Stomach (tissue), 4 donors: ENCODE results near the gene TM4SF5.

Experiments used
- CTCF ChIP-seq, 7 experiments: fragments of 450-650 bp in 4 of 7; fragments of 200-600 bp in 3 of 7; sonication (generic) in 3 of 7; IDR thresholded peaks; one replicate each; pipeline ENCODE4 v1.5.1; 2016 to 2019; ENCODE audit warnings: antibody characterized with exemption in 7 of 7, control low read depth in 2 of 7, mild to moderate bottlenecking in 1 of 7
- EP300 ChIP-seq: sonication (generic); formaldehyde crosslinking; IDR thresholded peaks from one replicate; pipeline ENCODE4 v1.6.1; 2017; ENCODE audit warnings: antibody characterized with exemption
- POLR2A ChIP-seq, 4 donors: fragments of 450-650 bp; IDR thresholded peaks; one replicate each; pipeline ENCODE4 v1.6.1; 2016; ENCODE audit warnings: antibody characterized with exemption in 4 of 4, control low read depth in 2 of 4, mild to moderate bottlenecking in 1 of 4, moderate library complexity in 1 of 4
- POLR2AphosphoS5 ChIP-seq, 3 donors: sonication (generic); formaldehyde crosslinking; IDR thresholded peaks; one replicate each; pipeline ENCODE4 v1.6.1; 2016; ENCODE audit warnings: antibody characterized with exemption in 3 of 3

GRCh38 chr17:4812690-4813089 is 41.0 kb downstream of the TM4SF5 start:
- TF ChIP-seq POLR2A (IDR thresholded peaks at IDR 0.05) (no peak), CTCF (IDR thresholded peaks at IDR 0.05) (no peak), POLR2AphosphoS5 (IDR thresholded peaks at IDR 0.05) (no peak), EP300 (no peak)
